Measurements from ENCODE around the gene TRIM14.

- TF ChIP-seq ZNF670 (tag by site-specific recombination; IDR thresholded peaks at IDR 0.05; ENCODE audit: low read depth) (no peak), CTCF (tag by site-specific recombination; IDR thresholded peaks at IDR 0.05) (no peak), ZNF529 (tag by site-specific recombination; IDR thresholded peaks at IDR 0.05; ENCODE audit: insufficient replicate concordance) (no peak), ZNF626 (tag by site-specific recombination; IDR thresholded peaks at IDR 0.05) (no peak), ZNF302 (tag by site-specific recombination; IDR thresholded peaks at IDR 0.05; ENCODE audit: low read depth) (no peak), ZNF121 (tag by site-specific recombination; IDR thresholded peaks at IDR 0.05) (no peak), PATZ1 (tag by site-specific recombination; IDR thresholded peaks at IDR 0.05) (no peak)
Measured at GRCh38 chr9:98045234-98046179, 73.5 kb downstream of the TRIM14 start.
